ENCODE measurements around the gene PPP1R16B.
"Not testable (repeated sequence)": the region's sequence is repeated elsewhere in the genome, so short reads cannot be mapped to it uniquely, and the experiment has no call there.

The PPP1R16B gene

DNA sequence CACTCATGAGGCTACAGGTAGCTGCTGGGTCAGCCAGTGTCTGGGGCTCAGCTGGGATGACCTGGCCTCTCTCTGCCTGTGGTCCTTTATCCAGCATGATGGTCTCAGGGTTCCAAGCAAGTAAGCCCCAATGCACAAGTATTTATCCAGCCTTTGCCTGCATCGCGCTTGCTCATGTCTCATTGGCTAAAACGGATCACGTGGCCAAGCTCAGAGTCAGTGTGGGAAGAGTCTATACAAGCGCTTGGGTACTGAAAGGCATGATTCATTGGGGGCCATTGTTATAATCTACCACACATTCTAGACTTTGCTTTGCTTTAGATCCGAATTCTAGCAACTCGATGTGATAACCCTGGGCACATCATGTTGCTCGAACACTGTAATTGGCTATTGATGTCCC is 48.3 kb downstream of the PPP1R16B start:
- no peak for DNase-seq (ENCODE audit: low read depth)

DNA sequence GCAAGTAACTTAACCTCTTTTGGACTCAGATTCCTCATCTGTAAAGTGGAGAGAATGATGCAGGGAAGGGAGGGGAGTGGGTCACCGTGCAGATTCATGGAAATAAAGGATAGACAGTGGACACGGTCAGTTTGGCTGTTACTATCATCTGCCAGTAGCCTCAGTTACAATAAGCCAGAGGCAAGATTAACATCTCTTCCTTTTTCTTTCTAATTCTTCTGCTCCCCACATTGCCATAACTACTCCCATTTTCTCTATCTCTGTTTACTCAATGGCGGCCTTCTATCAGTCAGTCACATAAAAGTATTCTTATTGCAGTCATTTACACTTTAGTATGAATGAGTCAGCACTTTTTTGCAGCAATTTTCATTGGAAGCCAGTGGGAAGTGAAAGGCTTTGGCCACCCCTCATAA is 49.2 kb downstream of the PPP1R16B start:
- DNase-seq (ENCODE audit: low read depth), result no peak

DNA sequence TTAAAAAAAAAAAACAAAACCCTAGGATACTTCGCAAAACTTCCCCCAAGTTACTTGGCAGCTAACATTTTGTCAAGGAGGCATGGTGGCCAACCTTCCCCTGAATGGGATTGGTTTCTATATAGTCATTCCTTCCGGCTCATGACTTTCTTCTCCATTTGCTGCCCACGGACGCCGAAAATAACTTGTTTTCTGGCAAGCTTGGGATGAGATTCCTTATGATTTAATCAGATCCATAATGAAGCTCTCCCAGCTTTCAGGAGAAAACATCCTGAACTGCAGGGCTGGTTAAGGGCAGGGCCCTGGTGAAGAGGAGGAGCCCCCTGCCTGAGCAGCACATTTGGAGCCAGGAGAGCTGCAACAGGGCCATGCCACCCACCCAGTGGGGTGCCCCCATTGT is 49.9 kb downstream of the PPP1R16B start:
- DNase-seq (ENCODE audit: low read depth), result no peak

DNA sequence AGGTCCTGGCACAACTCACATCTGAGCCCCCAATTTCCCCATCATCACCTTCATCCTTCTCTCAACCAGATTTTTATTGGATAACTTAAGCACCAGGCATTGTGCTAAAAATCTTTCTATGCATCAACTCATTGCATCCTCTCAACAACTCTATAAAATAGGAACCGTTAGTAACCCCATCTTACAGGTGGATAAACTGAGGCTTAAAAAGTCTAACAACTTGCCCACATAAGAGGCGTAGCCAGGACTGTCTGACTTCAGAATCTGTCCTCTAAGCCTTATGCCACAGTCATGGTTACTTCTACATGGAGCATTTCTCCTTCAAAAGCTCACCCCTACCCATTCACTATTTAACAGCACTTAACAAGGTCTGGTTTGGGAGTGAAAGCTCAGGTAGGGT is 51.1 kb downstream of the PPP1R16B start:
- DNase-seq (ENCODE audit: low read depth), result no peak

DNA sequence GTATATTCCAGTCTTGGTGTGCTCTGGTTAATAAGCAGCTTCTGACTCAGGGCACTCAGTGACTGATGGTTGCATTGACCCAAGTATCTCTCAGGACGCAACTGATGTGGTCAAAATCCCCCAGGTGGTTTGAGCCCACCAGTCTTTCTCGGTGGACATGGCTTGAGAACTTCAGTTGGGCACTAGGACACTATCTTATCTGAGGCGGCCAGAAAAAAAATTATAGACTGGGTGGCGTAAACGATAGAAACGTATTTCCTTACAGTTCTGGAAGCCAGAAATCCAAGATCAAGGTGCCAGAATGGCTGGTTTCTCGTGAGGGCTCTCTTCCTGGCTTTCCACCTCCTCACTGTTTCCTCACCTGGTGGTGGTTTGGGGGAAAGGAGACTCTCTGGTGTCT is 52.2 kb downstream of the PPP1R16B start:
- DNase-seq (ENCODE audit: low read depth), result no peak

DNA sequence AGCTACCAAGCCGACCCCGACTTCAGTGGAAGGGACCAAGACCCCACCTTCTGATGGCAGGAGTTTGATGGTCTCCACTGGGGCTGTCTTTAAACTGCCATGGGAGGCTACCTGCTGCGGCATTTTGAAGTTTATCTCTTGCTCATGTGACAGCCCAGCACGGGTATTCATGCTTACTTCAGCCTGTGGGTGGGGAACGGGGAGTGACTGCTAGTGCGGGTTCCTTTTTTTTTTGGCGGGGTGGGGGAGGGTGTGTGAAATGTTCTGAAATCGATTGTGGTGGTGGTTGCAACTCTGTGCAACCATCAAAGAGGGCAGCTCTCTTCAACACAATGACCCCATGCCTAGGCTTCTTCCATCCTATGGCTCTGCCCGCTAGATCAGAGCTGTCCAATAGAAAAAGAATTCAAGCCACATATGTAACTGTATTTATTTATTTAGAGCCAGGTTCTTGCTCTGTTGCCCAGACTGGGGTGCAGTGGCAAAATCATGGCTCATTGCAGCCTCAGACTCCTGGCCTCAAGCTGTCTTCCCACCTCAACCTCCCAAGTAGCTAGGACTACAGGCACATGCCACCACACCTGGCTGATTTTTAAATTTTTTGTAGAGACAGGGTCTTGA is 53.7 kb downstream of the PPP1R16B start:
- no peak for DNase-seq (ENCODE audit: low read depth)

DNA sequence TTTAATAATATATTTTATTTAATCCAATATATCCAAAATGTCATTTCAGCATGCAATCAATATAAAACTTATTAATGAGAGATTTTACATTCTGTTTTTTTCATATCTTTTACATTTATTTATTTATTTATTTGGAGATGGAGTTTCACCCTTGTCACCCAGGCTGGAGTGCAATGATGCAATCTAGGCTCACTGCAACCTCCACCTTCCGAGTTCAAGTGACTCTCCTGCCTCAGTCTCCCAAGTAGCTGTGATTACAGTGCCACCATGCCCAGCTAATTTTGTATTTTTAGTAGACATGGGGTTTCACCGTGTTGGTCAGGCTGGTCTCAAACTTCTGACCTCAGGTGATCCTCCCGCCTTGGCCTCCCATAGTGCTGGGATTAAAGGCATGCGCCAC is 54.4 kb downstream of the PPP1R16B start:
- DNase-seq (ENCODE audit: low read depth), result not testable (repeated sequence)

DNA sequence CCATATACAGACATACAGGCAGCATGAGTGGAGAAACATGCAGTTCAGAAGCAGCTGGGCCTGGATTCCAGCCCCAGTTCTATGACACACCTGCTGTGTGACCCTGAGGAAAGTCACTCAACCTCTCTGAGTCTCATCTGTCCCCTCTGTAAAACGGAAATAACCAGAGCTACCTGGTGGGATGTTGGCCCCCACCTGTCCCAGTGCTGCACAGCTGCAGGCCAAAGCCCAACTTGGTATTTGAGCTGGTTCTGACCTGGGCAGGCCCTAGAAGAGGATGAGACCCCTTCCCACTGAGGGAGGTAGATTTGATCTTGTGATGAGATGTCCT is 55.5 kb downstream of the PPP1R16B start:
- no peak for DNase-seq (ENCODE audit: low read depth)

DNA sequence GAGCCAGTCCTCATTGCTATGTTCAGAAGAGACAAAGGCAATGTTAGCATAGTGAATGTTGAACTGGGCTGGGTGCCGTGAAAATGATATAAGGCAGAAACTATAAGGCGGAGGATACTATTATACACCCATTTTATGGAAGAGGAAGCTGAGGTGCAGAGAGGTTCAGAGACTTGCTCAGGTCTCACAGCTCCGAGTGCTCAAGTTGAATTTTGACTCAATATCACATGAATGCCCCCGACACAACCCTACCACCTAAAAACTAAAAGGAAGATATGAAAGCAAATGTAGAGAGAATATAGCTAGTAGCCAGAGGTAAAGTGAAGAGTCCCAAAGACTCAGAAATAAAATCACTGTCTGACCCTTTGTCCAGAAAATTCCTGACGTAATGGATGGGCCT is 56.7 kb downstream of the PPP1R16B start:
- DNase-seq (ENCODE audit: low read depth), result no peak

DNA sequence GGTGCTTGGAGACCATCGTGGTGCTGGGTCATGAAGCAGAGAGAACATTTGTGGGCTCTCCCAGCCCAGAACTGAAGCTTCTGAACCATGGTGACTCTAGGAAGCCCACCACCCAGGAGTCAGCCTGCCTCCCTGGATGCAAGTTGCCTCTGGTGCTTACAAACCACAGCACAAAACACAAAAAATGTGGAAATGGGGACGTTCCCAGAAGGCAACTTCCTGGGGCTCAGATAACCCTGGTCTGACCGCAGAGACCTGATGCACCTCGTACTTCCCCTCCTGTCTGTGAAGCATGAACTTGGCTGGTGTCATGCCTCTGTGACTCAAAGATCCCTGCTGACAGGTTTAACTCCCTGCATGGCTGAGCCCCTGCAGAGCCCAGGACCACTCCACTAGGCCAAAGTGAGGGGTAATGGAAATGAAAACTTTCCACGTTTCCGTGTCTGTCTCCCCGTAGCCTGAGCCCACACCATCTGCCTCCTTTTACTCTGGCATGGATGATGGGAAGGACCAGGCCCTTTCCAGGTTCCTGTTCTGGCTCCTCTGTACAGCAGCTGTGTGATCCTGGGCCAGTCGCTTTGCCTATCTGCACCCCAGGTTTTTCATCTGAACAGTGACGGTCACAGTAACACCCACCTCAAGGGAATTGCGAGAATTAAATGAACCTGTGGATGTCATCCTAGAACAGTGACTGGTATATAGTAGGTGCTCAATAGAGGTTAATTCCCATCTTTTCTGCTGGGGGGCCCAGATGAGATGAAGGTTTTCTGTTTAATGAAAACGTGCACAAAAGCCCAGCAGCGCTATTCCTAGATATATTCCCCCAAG is 57.7 kb downstream of the PPP1R16B start:
- no peak for DNase-seq (ENCODE audit: low read depth)

DNA sequence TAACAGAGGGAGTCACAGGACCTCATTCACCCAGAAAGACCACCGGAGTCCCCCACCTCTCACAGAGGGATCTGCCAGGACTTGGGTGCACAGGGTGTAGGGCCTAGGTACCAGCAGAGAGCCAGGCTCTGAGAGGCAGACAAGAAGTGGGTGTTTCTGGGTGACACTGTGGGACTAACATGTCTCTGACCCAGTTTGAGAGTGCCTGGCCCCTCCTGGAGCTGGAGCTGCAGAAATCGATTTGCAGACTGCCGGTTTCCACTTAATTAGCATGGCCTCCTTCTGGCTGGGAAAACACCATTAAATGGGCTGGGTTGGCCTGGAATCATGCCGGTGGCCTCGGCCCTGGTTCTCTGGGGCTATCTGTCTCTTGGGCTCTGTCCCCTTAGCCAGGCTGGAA is 59.2 kb downstream of the PPP1R16B start:
- DNase-seq (ENCODE audit: low read depth), result no peak

DNA sequence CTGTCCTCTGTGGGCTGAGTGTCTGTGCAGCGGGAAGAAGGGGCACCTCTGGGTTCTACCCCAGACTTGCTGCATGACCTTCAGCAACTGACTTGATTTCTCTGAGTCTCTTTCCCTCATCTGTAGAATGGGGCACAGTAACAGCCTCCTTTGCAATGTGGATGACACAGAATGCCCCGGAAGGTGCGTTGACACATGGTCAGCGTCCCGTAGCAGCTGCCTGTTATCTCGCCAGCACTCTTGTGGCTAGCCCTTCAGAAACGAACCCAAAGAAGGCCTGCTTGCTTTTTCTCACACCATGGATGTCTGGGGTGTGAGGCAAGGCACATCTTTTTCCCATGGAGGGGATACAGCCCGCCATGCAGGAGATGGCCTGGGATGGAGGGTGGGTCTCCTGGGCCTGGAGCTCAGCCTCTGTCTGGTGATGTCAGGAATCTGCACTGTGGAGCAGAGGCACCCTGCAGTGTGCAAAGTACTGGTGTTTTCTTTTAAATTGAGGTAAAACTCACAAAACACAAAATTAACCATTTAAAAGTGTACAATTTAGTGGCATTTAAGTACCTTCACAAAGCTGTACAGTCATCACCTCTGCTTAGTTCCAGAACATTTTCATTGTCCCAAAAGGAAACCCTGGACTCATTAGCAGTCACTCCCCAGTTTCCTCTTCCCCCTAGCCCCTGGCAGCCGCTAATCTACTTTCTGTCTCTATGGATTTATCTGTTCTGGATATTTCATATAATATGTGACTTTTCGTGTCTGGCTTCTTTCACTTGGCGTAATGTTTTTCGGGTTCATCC is 61.0 kb downstream of the PPP1R16B start:
- DNase-seq (ENCODE audit: low read depth), result no peak

DNA sequence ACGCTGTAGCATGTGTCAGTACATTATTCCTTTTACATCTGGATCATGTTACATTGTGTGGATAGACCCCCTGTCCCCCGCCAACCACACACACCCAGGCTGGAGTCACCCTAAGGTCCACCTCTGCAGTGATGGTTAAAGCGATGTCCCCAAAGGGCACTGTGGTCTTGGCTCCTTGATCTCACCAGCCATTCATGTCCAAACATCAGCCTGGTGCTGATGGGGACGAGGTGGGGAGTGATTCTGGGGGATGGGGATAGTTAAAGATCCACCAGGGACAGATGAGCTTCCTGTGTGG is 61.5 kb downstream of the PPP1R16B start:
- DNase-seq (ENCODE audit: low read depth), result no peak

DNA sequence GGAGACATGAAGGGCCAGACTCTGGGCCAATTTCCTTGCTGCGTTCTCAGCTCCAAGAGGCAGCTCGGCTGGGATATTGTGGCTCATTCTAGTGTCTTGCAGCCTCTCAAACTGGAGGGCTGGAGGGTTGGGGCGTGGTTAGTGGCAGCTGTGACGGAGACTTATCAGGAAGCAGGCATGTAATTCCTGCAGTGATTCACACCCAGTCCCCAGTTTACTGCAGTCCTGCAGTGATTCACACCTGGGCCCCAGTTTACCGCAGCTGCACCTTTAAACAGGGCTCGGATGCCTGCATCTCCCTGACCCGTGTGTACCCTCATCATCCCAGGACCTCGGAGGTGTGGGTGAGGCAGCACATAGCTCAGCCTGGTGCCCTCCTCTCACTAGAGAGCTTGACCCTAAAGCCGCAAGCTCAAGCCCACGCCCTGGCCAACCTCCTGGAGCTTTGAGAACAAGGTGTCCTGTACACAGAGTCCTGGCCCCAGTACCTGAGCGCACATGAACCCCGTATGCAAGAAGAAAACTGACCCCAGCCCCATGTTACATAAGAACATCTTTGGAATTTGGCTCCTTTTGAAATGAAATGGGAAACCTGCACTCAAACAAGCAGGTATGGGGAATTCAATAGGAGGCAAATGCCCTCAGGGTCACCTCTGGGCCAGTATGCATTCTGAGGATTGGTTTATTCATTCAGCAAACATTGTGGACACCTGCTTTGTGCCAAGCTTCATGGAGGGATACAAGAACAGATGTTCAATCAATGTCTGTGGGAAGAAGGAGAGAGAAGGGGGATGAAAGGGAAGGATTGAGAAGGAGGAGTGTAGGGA is 65.4 kb downstream of the PPP1R16B start:
- DNase-seq (ENCODE audit: low read depth), result no peak

DNA sequence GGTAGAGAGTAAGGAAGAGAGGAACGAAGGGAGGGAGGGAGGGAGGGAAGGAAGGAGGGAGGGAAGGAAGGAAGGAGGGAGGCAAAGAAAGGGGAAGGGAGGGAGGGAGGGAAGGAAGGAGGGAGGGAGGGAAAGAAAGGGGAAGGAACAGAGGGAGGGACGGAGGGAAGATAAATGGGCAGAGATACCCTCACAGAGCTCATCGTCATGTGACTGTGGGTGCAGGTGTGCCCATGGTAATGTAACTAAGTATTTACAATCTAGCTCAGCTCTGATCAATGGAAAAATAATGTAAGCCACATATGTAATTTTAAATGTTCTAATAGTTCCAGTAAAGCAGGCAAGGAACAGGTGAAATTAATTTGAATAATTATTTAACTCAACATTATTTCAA is 66.1 kb downstream of the PPP1R16B start:
- DNase-seq (ENCODE audit: low read depth), result no peak

DNA sequence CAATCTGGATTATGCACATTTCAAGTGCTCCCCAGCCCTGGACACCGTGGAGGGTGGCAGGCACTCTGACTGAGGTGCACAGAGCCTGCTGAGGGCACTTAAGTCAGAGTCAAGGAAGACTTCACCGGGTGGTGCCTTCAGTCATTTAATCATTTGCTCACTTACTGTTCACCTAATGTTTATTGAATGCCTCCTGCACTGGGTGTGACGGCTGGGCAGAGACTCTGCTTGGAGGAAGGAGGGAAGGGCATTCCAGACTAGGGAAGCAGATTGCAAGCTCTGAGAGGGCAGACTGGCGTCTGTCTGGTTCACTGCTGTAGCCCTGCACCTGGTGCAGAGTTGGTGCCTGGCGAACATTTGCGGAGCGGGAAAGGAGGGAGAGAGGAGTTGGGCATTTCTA is 66.5 kb downstream of the PPP1R16B start:
- DNase-seq (ENCODE audit: low read depth), result no peak

DNA sequence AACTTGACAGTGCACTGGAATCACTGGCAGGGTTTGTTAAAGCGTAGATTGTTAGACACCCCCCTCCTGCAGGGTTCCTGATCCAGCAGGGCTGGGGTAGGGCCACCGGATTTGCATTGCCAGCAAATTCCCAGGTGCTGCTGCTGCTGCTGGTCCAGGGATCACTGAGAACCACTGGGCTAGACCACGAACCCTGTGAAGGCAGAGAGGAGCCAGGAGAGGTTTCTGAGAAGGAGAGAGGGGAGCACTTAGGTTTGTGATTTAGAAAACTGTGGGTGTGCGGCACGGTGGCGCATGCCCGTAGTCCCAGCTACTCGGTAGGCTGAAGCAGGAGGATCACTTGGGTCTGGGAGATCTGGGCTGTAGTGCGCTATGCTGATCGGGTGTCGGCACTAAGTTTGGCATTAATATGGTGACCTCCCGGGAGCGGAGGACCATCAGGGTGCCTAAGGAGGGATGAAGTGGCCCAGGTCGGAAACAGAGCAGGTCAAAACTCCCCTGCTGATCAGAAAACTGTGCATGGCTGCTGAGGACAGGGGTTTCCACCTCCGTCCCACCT is 67.1 kb downstream of the PPP1R16B start:
- DNase-seq (ENCODE audit: low read depth), result no peak

DNA sequence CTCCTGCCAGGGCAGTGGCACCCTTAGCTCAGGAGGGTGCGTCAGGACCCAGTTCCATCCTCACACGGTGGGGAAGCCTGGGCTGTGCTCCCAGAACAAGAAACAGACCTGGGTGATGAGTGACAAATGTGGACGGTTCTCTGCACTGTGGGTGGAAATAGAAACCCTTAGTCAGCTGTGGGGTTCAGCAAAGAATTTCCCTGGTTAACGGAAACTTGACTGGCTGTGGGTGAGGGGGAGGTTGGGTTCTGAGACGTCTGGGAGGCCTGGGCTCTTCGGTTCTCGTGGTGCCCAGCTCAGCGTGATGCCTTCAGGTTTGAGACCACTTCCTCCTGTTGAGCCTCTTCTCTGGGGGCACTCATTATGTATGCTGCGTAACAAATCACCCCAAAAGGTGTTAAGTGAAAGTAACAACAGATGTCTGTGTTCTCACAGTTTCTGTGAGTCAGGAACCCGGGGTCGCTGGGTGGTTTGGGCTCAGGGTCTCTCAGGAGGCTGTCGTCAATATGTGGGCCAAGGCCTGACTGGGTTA is 67.6 kb downstream of the PPP1R16B start:
- no peak for DNase-seq (ENCODE audit: low read depth)

DNA sequence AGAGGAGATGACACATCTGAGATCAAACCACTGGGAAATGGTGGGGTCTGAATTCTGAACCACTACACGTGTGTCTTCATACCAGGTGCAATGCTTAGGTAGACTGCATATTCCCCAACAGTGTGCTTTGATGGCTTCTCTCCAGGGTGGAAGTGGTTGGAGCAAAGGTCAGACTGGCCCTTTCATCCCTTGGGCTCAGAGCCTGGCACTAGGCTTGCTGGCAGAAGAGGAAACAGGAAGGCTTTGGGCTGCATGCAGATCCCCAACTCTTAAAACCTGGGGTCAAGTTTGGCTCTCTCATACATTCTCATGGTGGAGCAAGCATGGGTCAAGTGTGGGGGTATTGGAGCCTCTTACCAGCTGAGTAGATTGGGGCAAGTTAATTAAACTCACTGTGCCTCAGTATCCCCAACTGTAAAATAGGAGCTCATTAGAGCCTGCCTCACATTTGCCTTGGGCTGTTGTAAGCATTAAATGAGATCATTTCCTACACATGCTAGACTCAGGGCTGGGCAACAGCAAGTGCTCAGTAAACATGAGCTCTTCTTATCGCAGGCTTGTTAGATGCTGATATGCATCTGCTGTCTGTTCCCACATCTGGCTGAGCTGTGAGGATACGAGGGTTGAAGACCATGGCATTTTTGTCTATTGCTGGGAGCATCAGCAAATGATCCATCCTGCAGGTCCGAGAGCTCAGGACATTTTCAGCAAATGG is 69.1 kb downstream of the PPP1R16B start:
- DNase-seq (ENCODE audit: low read depth), result no peak

DNA sequence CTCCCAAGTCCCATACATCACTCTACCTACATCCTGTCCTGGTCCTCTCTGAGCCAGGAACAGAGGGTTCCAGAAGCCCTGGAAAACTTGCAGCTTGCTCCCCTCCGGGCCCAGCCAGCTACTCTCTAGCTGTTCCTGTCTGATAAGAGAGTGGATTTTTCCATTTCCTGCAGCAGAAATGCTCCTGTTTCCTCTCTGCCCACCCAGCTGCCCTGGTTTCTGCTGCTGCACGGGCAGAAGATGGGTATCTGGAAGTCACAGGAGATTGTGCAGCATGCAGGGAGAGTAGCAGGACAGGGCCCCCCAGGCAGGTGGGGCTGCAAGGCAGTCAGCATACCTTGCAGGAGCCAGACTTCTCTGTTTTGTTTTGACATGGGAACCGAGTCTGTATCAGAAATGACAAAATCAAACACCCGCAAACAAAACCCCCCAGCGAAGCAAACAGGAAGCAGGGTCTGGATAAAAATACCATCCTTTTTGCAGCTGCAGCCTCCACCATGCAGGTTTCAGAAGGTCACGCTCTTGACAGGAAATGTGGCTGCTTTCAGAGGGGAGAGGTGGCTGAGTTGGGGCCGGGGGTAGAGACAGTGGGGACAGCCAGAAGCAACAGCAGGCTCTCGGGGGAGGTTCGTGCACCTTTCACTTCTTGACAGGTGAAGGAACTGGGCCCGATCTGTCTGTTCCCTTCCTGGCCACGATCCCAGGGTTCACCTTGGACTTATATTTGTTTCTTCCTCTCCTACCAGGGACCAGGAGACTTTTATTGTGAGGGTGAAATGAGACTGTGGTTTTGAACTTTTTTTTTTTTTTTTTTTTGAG is 69.9 kb downstream of the PPP1R16B start:
- no peak for DNase-seq (ENCODE audit: low read depth)

Measured in non-pigmented ciliary epithelial cell (primary cell).